PFSK-1 (cell line): ENCODE data around the gene AP1S1.

Experiments used
- FOXP2 ChIP-seq: optimal IDR thresholded peaks from 2 replicates; pipeline ENCODE3; 2011; ENCODE audit warnings: borderline replicate concordance, control low read depth, inconsistent platforms; ENCODE audit not compliant: insufficient read depth; ENCODE audit errors: extremely low read length, extremely low read depth
- POLR2AphosphoS5 ChIP-seq: IDR thresholded peaks from 2 replicates; pipeline ENCODE4 v1.6.1; 2012; ENCODE audit warnings: low read depth, mild to moderate bottlenecking, control low read depth, low read length, moderate library complexity
- REST ChIP-seq, 2 experiments: IDR thresholded peaks; 2 replicates each; pipeline versions ENCODE4 v1.6.1 to v1.8.0; 2011 to 2012; ENCODE audit warnings: low read depth in 2 of 2, low read length in 2 of 2, control low read depth in 1 of 2, inconsistent platforms in 1 of 2, mild to moderate bottlenecking in 1 of 2, moderate library complexity in 1 of 2; ENCODE audit not compliant: insufficient read depth in 1 of 2
- SIN3A ChIP-seq: IDR thresholded peaks from 2 replicates; pipeline ENCODE4 v1.6.1; 2012; ENCODE audit warnings: mild to moderate bottlenecking, low read length, moderate library complexity, borderline replicate concordance; ENCODE audit not compliant: insufficient read depth
- TAF1 ChIP-seq: IDR thresholded peaks from 2 replicates; pipeline ENCODE4 v1.6.1; 2012; ENCODE audit warnings: low read length, control low read depth, borderline replicate concordance; ENCODE audit not compliant: insufficient read depth

DNA sequence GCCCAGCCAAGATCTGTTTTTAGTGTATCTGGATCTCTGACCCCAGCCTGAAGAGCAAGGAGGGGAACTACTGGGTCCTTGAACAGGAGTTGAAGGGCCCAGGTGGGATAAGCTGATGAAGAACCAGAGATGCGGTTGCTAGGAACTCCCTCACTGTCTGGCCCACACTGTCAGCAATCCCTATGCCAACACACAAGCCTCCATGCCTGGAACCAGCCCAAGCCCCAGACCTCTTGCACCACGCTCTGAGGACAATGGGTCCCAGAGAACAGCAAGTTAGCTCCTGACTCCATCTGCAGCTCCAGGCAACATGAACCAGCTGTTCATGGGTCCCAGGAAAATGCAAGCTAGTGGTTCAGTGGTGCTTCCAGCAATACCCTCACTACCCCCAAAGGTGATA lies 23.4 kb downstream of the AP1S1 start:
- TF ChIP-seq POLR2AphosphoS5 (no peak), TAF1 (no peak), SIN3A (no peak), REST (IDR thresholded peaks at IDR 0.05; ENCODE audit: insufficient read depth in 1 of 2, low read depth in 2 of 2, low read length in 2 of 2) (no peak), FOXP2 (no peak)
